ENCODE data around the gene ATP8B3. TPM values are rescaled to one million over a fixed set of nuclear protein-coding genes. Genes with fewer than 3 reads are reported as not detected.

ATP8B3 gene
- total and polyA plus RNA-seq, 9 of the 15 experiments (the other 6 are each of a cell fraction or from before 2014, with no cell fraction given) = 1.2 to 12.3 (median 3.8) TPM

DNA sequence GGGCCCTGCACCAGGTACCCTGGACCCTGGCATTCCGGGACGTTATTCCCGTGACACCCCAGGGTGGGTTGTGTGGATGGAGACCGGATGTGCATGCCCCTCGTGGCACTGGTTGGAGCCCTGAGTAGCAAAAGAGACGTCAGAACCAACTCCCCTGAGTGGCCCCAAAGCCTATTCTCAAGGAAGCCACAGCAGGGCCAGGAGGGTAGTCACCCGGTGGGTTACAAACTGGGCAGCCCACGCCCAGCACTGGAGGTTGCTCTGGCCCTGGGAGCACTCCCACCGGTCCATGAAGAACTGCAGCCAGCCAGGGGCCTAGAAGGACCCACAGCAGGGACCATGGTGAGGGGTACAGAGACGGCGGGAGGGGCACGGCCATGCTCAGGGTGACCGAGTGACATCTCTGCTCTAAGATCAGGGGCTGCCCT, 43.8 kb upstream of the ATP8B3 start:
- Histone ChIP-seq H3K4me3 (peak overlapping the region; percentile 57), H3K9ac (ENCODE audit: insufficient read depth in 1 of 2, low read depth in 2 of 2, low read length in 2 of 2) (peak overlapping the region; percentile 83 to 97), H3K36me3 (ENCODE audit: control insufficient read depth, insufficient read depth, low read length) (peaks cover 27% of the 10 kb centered on the region; the same call in 1 of the 3 replicates), H3K27me3 (ENCODE audit: control insufficient read depth in 2 of 2, insufficient read depth in 2 of 2, low read length in 2 of 2) (no peaks in the 10 kb centered on the region), H3K79me2 (ENCODE audit: control insufficient read depth, insufficient read depth, low read length) (peaks cover 94% of the 10 kb centered on the region), H2AFZ (ENCODE audit: low read depth, low read length) (no peak overlapping the region), H3K9me1 (ENCODE audit: control insufficient read depth, insufficient read depth, low read length) (peaks cover 5% of the 10 kb centered on the region), H4K20me1 (replicated peaks; ENCODE audit: control insufficient read depth, insufficient read depth, low read length) (peaks cover 21% of the 10 kb centered on the region), H3K9me3 (replicated peaks; ENCODE audit: control insufficient read depth, insufficient read depth, low read depth, low read length) (no peaks in the 10 kb centered on the region), H3K4me2 (ENCODE audit: insufficient read depth, low read length) (peak overlapping the region; percentile 85), H3K4me1 (replicated peaks in 1 of 2; ENCODE audit: control insufficient read depth in 2 of 2, insufficient read depth in 2 of 2, low read length in 2 of 2) (peaks cover 71 to 99% of the 10 kb centered on the region in 2 experiments), H3K27ac (ENCODE audit: extremely low read depth, low read depth, low read length) (peak overlapping the region; percentile 90)
- FAIRE-seq (no peak), DNase-seq (ENCODE audit: extremely low read depth in 1 of 4, low spot score in 3 of 4) (peak in 1 of 4 experiments; percentile 40), ATAC-seq (no peak)
- intact Hi-C loops (cut with micrococcal nuclease) = no loop called here
- in situ Hi-C loops (cut with MboI) = no loop called here
- ChIA-PET CTCF (ENCODE audit: low intra/inter-chr PET ratio) (no interaction called here), POLR2A (interaction anchor here (0.6 to 5.2 kb wide), 12 partner anchors 9 to 580 kb away, joined by 3 to 46 read pairs (median 3); partner anchors contain the start of gene FAM174C)
- WGBS (ENCODE audit: insufficient coverage, low coverage, missing lambda C conversion rate) = 4% methylated on average over 13 of the region's 13 CpGs
- TSS peak; percentile 97 for BruUV-seq (replicated peaks)
- no peak for TF ChIP-seq SNRNP70 (optimal IDR thresholded peaks at IDR 0.05; ENCODE audit: low read depth, low read length)
- no peak for TF ChIP-seq MAFK (IDR thresholded peaks at IDR 0.05; ENCODE audit: low read length)
- no peak for TF ChIP-seq POLR2AphosphoS5 (IDR thresholded peaks at IDR 0.05; ENCODE audit: control insufficient read depth, insufficient read depth, low read depth, low read length)
- TF ChIP-seq, protein P1, sequence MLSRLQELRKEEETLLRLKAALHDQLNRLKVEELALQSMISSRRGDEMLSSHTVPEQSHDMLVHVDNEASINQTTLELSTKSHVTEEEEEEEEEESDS (CRISPR knock-in tag; IDR thresholded peaks at IDR 0.05) = no peak
- TF ChIP-seq, protein P2, sequence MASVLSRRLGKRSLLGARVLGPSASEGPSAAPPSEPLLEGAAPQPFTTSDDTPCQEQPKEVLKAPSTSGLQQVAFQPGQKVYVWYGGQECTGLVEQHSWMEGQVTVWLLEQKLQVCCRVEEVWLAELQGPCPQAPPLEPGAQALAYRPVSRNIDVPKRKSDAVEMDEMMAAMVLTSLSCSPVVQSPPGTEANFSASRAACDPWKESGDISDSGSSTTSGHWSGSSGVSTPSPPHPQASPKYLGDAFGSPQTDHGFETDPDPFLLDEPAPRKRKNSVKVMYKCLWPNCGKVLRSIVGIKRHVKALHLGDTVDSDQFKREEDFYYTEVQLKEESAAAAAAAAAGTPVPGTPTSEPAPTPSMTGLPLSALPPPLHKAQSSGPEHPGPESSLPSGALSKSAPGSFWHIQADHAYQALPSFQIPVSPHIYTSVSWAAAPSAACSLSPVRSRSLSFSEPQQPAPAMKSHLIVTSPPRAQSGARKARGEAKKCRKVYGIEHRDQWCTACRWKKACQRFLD (CRISPR knock-in tag; IDR thresholded peaks at IDR 0.05) = 0 out of 2 replicates have a peak, but pooled peaks have one; percentile 8
- no peak for TF ChIP-seq POLR2A (conservative IDR thresholded peaks at IDR 0.05)
- TF ChIP-seq PRMT5 (CRISPR knock-in tag; IDR thresholded peaks at IDR 0.05) = no peak
- TF ChIP-seq L3MBTL2 (IDR thresholded peaks at IDR 0.05) = no peak
- no peak for TF ChIP-seq PCBP2 (IDR thresholded peaks at IDR 0.05; ENCODE audit: low read depth, low read length, poor library complexity, severe bottlenecking)
- TF ChIP-seq, protein P3, sequence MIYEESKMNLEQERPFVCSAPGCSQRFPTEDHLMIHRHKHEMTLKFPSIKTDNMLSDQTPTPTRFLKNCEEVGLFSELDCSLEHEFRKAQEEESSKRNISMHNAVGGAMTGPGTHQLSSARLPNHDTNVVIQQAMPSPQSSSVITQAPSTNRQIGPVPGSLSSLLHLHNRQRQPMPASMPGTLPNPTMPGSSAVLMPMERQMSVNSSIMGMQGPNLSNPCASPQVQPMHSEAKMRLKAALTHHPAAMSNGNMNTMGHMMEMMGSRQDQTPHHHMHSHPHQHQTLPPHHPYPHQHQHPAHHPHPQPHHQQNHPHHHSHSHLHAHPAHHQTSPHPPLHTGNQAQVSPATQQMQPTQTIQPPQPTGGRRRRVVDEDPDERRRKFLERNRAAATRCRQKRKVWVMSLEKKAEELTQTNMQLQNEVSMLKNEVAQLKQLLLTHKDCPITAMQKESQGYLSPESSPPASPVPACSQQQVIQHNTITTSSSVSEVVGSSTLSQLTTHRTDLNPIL (CRISPR knock-in tag; IDR thresholded peaks at IDR 0.05) = no peak
- TF ChIP-seq ZNF263 (CRISPR knock-in tag; IDR thresholded peaks at IDR 0.05; ENCODE audit: borderline replicate concordance) = peak; percentile 80
- no peak for TF ChIP-seq ASH1L (IDR thresholded peaks at IDR 0.05; ENCODE audit: borderline replicate concordance, low read depth, partially characterized antibody)
- TF ChIP-seq, protein P4, sequence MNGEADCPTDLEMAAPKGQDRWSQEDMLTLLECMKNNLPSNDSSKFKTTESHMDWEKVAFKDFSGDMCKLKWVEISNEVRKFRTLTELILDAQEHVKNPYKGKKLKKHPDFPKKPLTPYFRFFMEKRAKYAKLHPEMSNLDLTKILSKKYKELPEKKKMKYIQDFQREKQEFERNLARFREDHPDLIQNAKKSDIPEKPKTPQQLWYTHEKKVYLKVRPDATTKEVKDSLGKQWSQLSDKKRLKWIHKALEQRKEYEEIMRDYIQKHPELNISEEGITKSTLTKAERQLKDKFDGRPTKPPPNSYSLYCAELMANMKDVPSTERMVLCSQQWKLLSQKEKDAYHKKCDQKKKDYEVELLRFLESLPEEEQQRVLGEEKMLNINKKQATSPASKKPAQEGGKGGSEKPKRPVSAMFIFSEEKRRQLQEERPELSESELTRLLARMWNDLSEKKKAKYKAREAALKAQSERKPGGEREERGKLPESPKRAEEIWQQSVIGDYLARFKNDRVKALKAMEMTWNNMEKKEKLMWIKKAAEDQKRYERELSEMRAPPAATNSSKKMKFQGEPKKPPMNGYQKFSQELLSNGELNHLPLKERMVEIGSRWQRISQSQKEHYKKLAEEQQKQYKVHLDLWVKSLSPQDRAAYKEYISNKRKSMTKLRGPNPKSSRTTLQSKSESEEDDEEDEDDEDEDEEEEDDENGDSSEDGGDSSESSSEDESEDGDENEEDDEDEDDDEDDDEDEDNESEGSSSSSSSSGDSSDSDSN (IDR thresholded peaks at IDR 0.05; ENCODE audit: borderline replicate concordance in 1 of 2, low read depth in 2 of 2, low read length in 2 of 2) = no peak
- TF ChIP-seq, protein P5, sequence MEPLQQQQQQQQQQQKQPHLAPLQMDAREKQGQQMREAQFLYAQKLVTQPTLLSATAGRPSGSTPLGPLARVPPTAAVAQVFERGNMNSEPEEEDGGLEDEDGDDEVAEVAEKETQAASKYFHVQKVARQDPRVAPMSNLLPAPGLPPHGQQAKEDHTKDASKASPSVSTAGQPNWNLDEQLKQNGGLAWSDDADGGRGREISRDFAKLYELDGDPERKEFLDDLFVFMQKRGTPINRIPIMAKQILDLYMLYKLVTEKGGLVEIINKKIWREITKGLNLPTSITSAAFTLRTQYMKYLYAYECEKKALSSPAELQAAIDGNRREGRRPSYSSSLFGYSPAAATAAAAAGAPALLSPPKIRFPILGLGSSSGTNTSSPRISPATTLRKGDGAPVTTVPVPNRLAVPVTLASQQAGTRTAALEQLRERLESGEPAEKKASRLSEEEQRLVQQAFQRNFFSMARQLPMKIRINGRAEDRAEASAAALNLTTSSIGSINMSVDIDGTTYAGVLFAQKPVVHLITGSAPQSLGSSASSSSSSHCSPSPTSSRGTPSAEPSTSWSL (CRISPR knock-in tag; IDR thresholded peaks at IDR 0.05; ENCODE audit: borderline replicate concordance) = no peak
- TF ChIP-seq RBM25 (IDR thresholded peaks at IDR 0.05; ENCODE audit: low read depth, low read length, severe bottlenecking) = no peak
